Measurements from ENCODE around the gene AKNA. TPM values are rescaled to one million over a fixed set of nuclear protein-coding genes. Genes with fewer than 3 reads are reported as not detected.

Gene AKNA
- total RNA-seq, 2 donors from 2014 or later: 3.1 to 7.8 TPM

- Histone ChIP-seq H3K36me3 (no peaks in the 10 kb centered on the region), H3K27ac (no peak overlapping the region), H3K4me1 (peaks cover 0 to 10% of the 10 kb centered on the region in 2 donors), H3K4me3 (no peak overlapping the region), H3K9me3 (no peaks in the 10 kb centered on the region), H3K27me3 (no peaks in the 10 kb centered on the region)
- no peak for DNase-seq (ENCODE audit: low spot score)
- no peak for TF ChIP-seq CTCF (IDR thresholded peaks at IDR 0.05)
These were observed 103.3 kb downstream of the AKNA start for GRCh38 chr9:114284316-114285060.

Other genes with a start within 250 kb of the AKNA start
- gene COL27A1, start 232.4 kb downstream of the AKNA start, total RNA-seq: 1 to 10 TPM; 1.5 to 2.7 TPM
- not detected for gene ORM1, start 64.9 kb downstream of the AKNA start, total RNA-seq
- not detected for gene ORM2, start 58.1 kb downstream of the AKNA start, total RNA-seq
- gene WHRN, start 117.5 kb upstream of the AKNA start, total RNA-seq: 1 to 10 TPM; 2.6 to 8.2 TPM
- gene ATP6V1G1, start 199.8 kb upstream of the AKNA start, total RNA-seq: 100 to 1,000 TPM; 141 to 153 TPM
- gene TMEM268, start 223.3 kb upstream of the AKNA start, total RNA-seq: 1 to 10 TPM; 2.9 to 4.0 TPM

Measured in right atrium auricular region (tissue), 2 donors.